Choroid plexus epithelial cell (primary cell): Measurements from ENCODE around the gene RAB13.

ENCODE experiments used
- DNase-seq: peaks from one replicate; pipeline ENCODE4 v3.0.0-alpha.2; 2010; ENCODE audit warnings: low read depth
- H3K4me3 ChIP-seq: 2 replicates; pipeline ENCODE4 v1.5.1; 2011; ENCODE audit warnings: low read depth, mild to moderate bottlenecking, control low read depth, low read length, moderate library complexity
- TF ChIP-seq, protein P1 (sequence below): conservative IDR thresholded peaks from 2 replicates; pipeline ENCODE4 v1.5.1; 2011; ENCODE audit warnings: low read depth, mild to moderate bottlenecking, control low read depth, inconsistent platforms, low read length, moderate library complexity

Gene RAB13

DNA sequence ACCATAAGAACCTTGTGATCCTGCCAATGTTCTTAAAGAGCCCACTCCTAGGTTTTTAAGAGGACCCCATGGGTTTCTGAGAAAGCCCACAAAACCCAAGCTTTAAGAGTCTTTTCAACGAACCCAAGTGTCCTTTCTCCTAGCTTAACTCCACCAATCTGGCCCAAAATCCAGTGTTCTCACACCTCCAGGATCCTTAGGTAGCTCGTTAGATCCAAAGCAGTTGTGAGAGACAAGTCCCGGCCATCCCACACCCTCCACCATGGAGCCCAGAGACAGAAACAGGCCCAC, 41.4 kb downstream of the RAB13 start:
- no peak overlapping the region for H3K4me3 ChIP-seq
- no peak for DNase-seq
- TF ChIP-seq, protein P1, sequence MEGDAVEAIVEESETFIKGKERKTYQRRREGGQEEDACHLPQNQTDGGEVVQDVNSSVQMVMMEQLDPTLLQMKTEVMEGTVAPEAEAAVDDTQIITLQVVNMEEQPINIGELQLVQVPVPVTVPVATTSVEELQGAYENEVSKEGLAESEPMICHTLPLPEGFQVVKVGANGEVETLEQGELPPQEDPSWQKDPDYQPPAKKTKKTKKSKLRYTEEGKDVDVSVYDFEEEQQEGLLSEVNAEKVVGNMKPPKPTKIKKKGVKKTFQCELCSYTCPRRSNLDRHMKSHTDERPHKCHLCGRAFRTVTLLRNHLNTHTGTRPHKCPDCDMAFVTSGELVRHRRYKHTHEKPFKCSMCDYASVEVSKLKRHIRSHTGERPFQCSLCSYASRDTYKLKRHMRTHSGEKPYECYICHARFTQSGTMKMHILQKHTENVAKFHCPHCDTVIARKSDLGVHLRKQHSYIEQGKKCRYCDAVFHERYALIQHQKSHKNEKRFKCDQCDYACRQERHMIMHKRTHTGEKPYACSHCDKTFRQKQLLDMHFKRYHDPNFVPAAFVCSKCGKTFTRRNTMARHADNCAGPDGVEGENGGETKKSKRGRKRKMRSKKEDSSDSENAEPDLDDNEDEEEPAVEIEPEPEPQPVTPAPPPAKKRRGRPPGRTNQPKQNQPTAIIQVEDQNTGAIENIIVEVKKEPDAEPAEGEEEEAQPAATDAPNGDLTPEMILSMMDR = no peak

DNA sequence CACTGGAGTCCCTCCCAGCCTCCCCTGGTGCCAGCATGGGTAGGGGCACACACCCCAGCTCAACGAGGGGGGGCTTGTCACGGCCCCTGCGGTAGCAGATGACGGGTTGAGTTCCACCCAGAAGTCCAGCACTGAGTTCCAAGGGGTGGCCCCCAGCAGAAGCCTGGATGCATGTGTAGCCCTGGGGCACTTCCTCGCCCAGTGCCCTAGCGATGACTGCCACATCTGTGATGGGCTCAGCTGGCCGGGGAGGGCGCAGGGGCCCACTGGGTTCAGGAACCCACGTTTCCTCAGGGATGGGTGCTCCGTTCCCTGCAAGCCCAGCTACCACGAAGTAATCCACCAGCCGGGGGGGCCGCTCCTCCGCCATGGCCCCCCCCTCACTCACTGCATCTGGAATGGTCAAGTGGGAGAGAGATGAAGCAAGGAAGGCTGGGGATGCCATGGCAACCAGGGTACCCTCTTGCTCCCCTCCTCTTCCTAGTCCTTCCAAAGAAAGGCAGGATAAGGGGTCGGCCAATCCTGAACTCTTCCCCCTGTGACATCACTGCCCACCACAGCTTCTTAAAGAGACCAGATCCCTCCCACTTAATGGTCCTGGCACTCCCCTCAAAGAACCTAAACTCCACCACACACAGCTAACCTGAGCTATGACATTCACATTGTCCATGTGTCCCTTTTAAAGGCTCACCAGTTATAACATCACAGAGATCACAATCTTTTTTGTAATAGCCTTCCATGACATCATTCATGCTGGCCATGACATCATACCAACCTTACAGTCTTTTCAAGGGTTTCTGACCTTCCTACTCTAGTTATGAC, 41.9 kb downstream of the RAB13 start:
- DNase-seq = no peak
- TF ChIP-seq, protein P1 = no peak
- no peak overlapping the region for H3K4me3 ChIP-seq

DNA sequence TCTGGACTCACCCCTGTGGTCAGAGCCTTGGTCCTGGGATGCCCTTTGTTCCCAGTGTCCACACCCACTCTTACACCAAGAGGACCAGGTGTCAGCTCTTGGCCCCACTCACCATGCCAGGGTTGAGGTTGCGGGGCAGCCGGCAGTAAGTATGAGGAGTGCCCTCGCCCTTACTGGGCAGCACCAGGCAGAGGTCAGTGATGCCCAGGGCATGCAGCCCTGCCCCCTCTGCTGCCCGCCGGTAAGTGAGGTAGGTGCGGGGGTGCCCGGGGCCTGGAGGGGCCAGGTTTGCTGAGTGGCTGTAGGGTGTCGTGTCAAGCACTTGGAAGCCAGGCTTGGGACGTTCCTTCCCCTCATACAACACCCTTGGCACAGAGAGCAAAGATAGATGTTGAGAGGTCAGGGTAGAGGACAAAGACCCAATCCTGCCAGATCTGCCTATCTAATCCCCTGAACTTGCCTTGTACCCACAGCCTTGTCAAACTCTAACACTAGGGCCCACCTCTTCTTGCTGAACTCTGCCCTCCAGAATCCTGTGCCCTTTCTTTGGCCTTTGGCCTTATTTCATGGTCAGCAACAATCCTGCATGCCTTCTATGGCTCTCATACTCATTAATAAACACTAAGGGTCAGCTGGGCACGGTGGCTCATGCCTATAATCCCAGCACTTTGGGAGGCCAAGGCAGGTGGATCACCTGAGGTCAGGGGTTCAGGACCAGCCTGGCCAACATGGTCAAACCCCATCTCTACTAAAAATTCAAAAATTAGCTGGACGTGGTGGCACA, 43.2 kb downstream of the RAB13 start:
- TF ChIP-seq, protein P1 = no peak
- DNase-seq = no peak
- no peak overlapping the region for H3K4me3 ChIP-seq

DNA sequence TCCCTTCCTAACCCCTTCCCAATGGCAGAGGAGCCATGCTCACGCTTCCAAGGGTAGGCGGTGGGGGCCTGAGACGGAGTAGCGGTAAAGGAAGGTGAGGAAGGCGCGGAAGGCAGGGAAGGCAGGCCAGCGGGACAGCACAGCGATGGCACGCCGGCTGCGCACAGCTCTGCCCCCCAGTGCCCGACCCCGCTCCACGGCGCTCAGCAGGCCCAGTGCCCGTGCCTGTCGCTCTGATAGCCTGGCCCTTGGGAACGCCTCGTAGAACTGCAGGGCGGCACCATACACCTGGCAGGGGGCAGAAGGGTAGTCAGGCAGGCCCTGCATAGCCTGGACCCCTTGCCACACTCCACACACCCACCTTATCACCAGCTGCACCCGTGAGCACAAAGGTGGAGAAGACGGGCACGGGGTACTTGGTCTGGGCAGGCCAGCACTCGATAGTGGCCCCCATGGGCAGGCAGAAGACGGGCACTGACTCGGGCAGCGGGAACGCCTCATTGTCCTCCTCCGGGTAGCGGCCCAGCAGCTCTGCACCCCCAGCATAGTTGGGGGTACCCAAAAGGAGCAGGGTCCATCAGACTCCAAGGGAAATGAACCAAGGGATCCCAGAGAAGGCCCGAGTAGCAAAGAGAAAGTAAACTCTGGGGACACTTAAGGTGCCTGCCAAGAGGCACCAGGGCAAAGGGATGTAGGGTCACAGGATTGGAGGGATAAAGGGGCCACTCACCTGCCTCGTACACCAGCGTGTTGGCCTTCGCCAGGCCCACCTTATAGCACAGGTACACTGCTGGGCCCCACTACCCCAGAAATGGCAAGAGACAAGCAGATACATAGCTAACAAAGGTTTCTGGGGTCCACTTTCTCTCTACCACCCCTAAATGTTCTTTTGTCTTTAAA, 44.1 kb downstream of the RAB13 start:
- no peak for DNase-seq
- H3K4me3 ChIP-seq = no peak overlapping the region
- TF ChIP-seq, protein P1 = no peak

DNA sequence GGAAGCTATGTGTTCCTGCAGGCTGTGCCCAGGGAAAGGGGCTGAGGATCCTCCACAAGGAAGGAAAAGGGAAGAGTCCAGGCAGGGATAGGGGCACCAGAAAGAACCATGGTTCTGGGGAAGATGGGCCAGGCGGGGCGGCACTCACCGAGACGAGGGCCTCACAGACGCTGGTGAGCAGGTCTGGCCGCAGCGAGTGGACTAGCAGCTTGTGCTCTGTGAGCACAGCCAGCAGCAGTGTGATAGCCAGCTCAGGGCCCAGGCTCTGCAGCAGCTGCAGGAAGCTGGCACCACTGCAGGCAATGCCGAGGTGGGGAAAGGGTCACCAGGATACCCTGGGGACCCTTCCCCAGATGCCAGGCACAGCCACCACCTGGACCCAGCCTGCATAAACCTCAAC, 45.4 kb downstream of the RAB13 start:
- TF ChIP-seq, protein P1 = no peak
- DNase-seq = no peak
- H3K4me3 ChIP-seq = no peak overlapping the region

DNA sequence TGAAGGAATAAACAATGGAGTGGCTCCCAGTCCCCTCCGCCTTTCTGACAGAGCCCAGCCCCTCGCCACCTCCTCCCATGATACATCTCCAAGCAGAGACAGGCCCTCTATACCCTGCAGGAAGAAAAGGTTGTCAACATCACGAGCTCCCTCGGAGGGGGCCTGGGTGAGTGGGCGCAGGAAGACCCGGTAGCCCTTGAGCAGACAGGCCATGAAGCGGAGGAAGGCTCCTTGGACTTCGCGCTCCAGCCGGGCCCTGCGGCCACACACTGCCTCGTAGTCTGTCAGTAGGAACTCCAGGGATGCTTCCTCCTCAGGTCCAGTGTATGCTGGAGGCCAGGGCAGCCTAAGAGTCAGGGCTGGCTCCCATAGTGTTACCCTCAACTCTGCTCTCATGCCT, 46.7 kb downstream of the RAB13 start:
- no peak for DNase-seq
- no peak overlapping the region for H3K4me3 ChIP-seq
- TF ChIP-seq, protein P1 = no peak
